Memory B cell (primary cell): Measurements from ENCODE around the gene SFT2D1.

Source experiments
- ATAC-seq: fragments of 150-1000 bp; cut with Tn5 transposase; 2 replicates; pipeline ENCODE4 v1.10.0; 2021; ENCODE audit warnings: low read depth, mild to moderate bottlenecking, moderate library complexity
- DNase-seq, 2 donors: peaks; one replicate each; pipeline ENCODE4 v3.0.0; 2022; ENCODE audit warnings: low spot score in 2 of 2
- H3K27ac Mint-ChIP-seq: one replicate; pipeline ENCODE4 v1.8.0; 2022; ENCODE audit warnings: mild to moderate bottlenecking, moderate library complexity, mixed read lengths
- H3K27me3 Mint-ChIP-seq: one replicate; pipeline ENCODE4 v1.8.0; 2022; ENCODE audit warnings: mixed read lengths
- H3K36me3 Mint-ChIP-seq: one replicate; pipeline ENCODE4 v1.8.0; 2022; ENCODE audit warnings: mild to moderate bottlenecking, mixed read lengths
- H3K4me1 Mint-ChIP-seq: one replicate; pipeline ENCODE4 v1.8.0; 2022; ENCODE audit warnings: mixed read lengths
- H3K4me3 Mint-ChIP-seq: one replicate; pipeline ENCODE4 v1.8.0; 2022; ENCODE audit warnings: mild to moderate bottlenecking, moderate library complexity, mixed read lengths
- H3K9me3 Mint-ChIP-seq: one replicate; pipeline ENCODE4 v1.8.0; 2022; ENCODE audit warnings: mixed read lengths

Gene SFT2D1

GRCh38 chr6:166335378-166336302 is 6.7 kb downstream of the SFT2D1 start:
- Mint-ChIP-seq H3K27me3 (no peaks in the 10 kb centered on the region), H3K4me3 (no peak overlapping the region), H3K9me3 (no peaks in the 10 kb centered on the region), H3K4me1 (peaks cover 37% of the 10 kb centered on the region), H3K36me3 (peaks cover 21% of the 10 kb centered on the region), H3K27ac (peak overlapping the region; percentile 43)
- ATAC-seq (peak; percentile 54), DNase-seq (no peak)

GRCh38 chr6:166334878-166335277 is 7.5 kb downstream of the SFT2D1 start:
- no peak for ATAC-seq
- no peak overlapping the region for H3K4me3 Mint-ChIP-seq
- no peaks in the 10 kb centered on the region for H3K27me3 Mint-ChIP-seq
- peaks cover 37% of the 10 kb centered on the region for H3K4me1 Mint-ChIP-seq
- H3K27ac Mint-ChIP-seq: peak overlapping the region; percentile 43
- no peak for DNase-seq
- peaks cover 21% of the 10 kb centered on the region for H3K36me3 Mint-ChIP-seq
- H3K9me3 Mint-ChIP-seq: no peaks in the 10 kb centered on the region

GRCh38 chr6:166333172-166333995 is 9.0 kb downstream of the SFT2D1 start:
- Mint-ChIP-seq H3K4me1 (peaks cover 37% of the 10 kb centered on the region), H3K27ac (peak overlapping the region; percentile 43)

DNA sequence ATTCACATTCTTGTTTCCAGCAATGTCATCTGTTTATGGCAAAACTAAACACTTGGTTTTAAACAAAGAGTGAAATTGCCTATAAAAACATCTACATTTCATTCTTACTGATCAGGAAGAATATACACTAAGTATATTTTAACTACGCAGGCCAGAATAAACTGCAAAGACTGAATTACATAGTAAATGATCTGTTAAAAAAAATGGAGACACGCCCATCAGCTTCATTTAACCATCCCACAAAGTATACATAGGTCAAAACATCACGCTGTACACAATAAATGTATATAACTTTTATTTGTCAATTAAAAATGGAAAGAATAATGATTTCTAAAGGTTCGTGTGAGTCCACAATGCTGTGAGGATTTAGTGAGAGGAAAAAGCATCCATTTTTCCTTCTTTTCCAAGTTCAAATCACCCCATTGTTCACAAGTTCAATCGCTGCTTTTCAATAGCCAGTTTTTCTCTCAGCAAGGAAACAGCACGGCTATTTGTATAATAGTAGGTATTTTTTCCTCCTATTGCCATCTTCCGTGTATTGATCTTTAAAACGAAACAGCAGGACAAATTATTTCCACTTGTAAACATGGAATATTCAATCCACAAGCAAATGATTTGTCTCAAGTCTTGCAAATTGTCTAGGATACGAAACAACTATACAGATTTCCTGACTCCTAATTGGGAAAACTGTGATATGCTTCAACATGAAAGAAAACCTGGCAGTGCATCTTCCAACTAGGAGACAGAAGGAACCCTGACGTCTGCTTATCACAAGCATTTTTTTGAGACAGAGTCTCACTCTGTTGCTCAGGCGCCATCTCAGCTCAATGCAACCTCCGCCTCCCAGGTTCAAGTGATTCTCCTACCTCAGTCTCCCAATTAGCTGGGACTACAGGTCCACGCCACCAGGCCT is 10.6 kb downstream of the SFT2D1 start:
- Mint-ChIP-seq H3K27ac (no peak overlapping the region), H3K9me3 (no peaks in the 10 kb centered on the region), H3K36me3 (peaks cover 22% of the 10 kb centered on the region), H3K4me1 (peaks cover 31% of the 10 kb centered on the region), H3K27me3 (no peaks in the 10 kb centered on the region), H3K4me3 (no peak overlapping the region)
- DNase-seq (no peak), ATAC-seq (no peak)

More at GRCh38 chr6:166333172-166333995, 9.0 kb downstream of the SFT2D1 start:
- Mint-ChIP-seq H3K27me3 (no peaks in the 10 kb centered on the region), H3K4me3 (peak overlapping the region; percentile 35), H3K36me3 (peaks cover 25% of the 10 kb centered on the region), H3K9me3 (no peaks in the 10 kb centered on the region)
- DNase-seq (peak in 1 of 2 donors; percentile 18), ATAC-seq (peak; percentile 88)

- no peak overlapping the region for H3K27ac Mint-ChIP-seq
- ATAC-seq: no peak
Measured at GRCh38 chr6:166330612-166331011, 11.7 kb downstream of the SFT2D1 start.

GRCh38 chr6:166325383-166326042 is 16.8 kb downstream of the SFT2D1 start:
- DNase-seq: no peak
- Mint-ChIP-seq H3K9me3 (no peaks in the 10 kb centered on the region), H3K4me3 (no peak overlapping the region), H3K36me3 (peaks cover 25% of the 10 kb centered on the region), H3K27me3 (no peaks in the 10 kb centered on the region), H3K27ac (peak overlapping the region; percentile 41), H3K4me1 (peaks cover 4% of the 10 kb centered on the region)
- ATAC-seq: peak; percentile 39

More at GRCh38 chr6:166330612-166331011, 11.7 kb downstream of the SFT2D1 start:
- no peaks in the 10 kb centered on the region for H3K9me3 Mint-ChIP-seq
- no peak for DNase-seq
- no peaks in the 10 kb centered on the region for H3K27me3 Mint-ChIP-seq
- peaks cover 32% of the 10 kb centered on the region for H3K4me1 Mint-ChIP-seq
- H3K4me3 Mint-ChIP-seq: no peak overlapping the region
- H3K36me3 Mint-ChIP-seq: peaks cover 25% of the 10 kb centered on the region

GRCh38 chr6:166323395-166323794 is 18.9 kb downstream of the SFT2D1 start:
- no peak overlapping the region for H3K4me3 Mint-ChIP-seq
- peak in 1 of 2 donors; percentile 0 for DNase-seq
- peaks cover 13% of the 10 kb centered on the region for H3K4me1 Mint-ChIP-seq
- H3K9me3 Mint-ChIP-seq: no peaks in the 10 kb centered on the region
- no peak for ATAC-seq
- H3K27ac Mint-ChIP-seq: no peak overlapping the region
- H3K27me3 Mint-ChIP-seq: no peaks in the 10 kb centered on the region
- peaks cover 27% of the 10 kb centered on the region for H3K36me3 Mint-ChIP-seq

DNA sequence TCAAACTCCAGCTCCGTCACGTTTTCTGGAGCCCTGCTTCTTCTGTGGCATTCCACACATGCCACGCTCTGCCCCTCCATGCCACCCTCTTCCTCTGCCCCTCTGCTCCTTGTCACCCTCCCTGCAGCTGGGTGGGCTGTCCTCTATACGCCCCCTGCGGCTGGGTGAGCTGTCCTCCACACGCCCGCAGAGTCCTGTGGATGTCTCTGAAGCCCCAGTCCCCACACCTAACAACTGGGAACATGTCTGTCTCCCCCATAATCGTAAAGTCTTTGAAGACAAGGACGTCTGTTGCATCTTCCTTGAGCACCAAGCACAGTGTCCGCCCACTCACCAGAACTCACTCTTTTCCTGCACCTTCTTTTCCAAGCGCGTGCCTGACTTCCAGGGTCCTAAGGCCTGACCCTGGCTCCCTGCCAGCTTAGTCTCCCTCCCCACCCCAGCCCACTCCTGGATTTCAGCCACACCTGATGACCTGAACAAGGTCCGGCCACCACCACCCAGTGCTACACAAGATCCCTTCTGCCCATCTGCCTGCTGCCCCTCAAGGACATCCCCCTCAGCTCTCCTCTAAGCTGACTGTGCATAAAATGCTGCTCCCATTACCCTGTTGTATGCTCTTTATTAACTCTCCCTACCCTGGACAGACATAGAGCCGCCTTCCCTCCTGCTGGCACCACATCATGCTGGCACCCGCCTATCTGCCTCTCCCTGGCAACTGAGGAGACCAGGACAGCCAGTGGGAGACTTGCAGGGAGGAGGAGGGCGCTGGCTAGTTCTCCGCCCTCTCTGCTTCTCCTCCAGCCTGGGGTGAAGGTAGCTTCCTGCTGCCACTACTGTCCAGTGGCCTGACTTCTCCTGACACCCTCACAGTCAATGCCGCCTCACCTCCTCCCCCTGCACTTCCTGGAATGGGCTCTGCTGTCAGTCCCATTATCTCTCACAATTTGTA is 23.4 kb downstream of the SFT2D1 start:
- Mint-ChIP-seq H3K4me1 (peaks cover 11% of the 10 kb centered on the region), H3K27me3 (no peaks in the 10 kb centered on the region), H3K27ac (peak overlapping the region; percentile 73), H3K36me3 (peaks cover 19% of the 10 kb centered on the region), H3K9me3 (no peaks in the 10 kb centered on the region), H3K4me3 (peak overlapping the region; percentile 27)
- DNase-seq (no peak), ATAC-seq (no peak)

- no peak for ATAC-seq
- H3K36me3 Mint-ChIP-seq: peaks cover 15% of the 10 kb centered on the region
- H3K27ac Mint-ChIP-seq: no peak overlapping the region
- H3K9me3 Mint-ChIP-seq: no peaks in the 10 kb centered on the region
- H3K4me3 Mint-ChIP-seq: no peak overlapping the region
- H3K27me3 Mint-ChIP-seq: no peaks in the 10 kb centered on the region
- DNase-seq: no peak
- H3K4me1 Mint-ChIP-seq: peaks cover 11% of the 10 kb centered on the region
Measured at GRCh38 chr6:166318227-166318626, 24.1 kb downstream of the SFT2D1 start.

DNA sequence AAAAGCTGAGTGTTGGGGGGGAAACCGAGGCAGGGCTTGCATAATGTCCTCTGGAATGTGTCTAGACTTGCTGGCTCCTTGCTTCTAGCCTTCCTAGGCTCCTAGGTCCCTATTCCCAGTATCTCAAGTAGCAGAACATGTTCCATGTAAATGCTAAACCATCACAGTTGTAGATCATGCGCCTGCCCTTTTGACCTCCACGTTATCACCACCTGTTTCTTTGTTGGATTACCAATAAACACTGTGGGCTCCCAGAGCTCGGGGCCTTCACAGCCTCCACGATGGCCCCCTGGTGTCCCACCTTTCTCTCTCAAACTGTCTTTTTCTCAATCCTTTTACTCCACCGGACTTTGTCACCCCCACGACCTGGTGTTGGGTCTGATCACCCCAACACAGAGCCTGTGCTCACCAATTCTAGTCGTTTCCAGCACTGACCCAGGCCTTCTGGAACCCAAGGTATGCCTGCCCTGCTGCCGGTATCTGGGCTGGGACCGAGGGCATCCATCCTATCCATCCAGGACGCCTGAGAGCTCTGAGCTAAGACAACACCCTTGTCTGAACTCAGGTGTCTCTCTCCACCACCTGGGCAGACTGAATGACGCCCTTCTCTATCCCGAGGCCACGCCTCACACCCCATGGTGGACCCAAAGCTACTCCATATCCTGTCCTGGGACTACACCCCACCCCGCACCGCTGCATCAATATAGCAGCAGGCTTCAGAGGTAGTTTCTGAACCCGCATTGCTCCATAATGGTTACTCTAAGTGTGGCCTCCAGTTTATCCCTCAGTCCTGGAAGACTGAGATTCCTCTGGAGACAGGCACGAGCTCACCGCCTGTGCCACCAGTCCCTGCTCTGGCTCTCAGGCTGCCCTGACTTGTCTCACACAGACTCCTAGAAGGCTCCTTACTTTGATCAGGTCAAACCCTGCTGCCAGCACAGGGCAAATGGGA is 24.8 kb downstream of the SFT2D1 start:
- peaks cover 11% of the 10 kb centered on the region for H3K4me1 Mint-ChIP-seq

DNA sequence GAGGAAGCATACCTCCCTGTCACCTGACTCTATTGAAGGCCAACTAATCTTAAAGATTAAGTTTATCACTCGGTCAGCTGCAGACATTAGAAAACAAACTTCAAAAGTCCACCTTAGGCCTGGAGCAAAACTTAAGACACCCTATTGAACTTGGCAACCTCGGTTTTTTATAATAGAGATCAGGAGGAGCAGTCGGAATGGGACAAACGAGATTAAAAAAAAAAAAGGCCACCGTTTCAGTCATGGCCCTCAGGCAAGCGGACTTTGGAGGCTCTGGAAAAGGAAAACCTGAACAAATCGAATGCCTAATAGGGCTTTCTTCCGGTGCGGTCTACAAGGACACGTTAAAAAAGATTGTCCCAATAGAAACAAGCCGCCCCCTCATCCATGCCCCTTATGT is 26.9 kb downstream of the SFT2D1 start:
- no peaks in the 10 kb centered on the region for H3K9me3 Mint-ChIP-seq
- H3K27ac Mint-ChIP-seq: no peak overlapping the region
- H3K4me1 Mint-ChIP-seq: peaks cover 11% of the 10 kb centered on the region
- DNase-seq: no peak
- peaks cover 6% of the 10 kb centered on the region for H3K36me3 Mint-ChIP-seq
- H3K27me3 Mint-ChIP-seq: no peaks in the 10 kb centered on the region
- no peak for ATAC-seq
- no peak overlapping the region for H3K4me3 Mint-ChIP-seq

More for the DNA sequence above, 24.8 kb downstream of the SFT2D1 start:
- Mint-ChIP-seq H3K27ac (no peak overlapping the region), H3K4me3 (no peak overlapping the region), H3K27me3 (no peaks in the 10 kb centered on the region), H3K9me3 (no peaks in the 10 kb centered on the region), H3K36me3 (peaks cover 12% of the 10 kb centered on the region)
- ATAC-seq: no peak
- no peak for DNase-seq
